Measurements from ENCODE around the gene DYNC1I1.

DNA sequence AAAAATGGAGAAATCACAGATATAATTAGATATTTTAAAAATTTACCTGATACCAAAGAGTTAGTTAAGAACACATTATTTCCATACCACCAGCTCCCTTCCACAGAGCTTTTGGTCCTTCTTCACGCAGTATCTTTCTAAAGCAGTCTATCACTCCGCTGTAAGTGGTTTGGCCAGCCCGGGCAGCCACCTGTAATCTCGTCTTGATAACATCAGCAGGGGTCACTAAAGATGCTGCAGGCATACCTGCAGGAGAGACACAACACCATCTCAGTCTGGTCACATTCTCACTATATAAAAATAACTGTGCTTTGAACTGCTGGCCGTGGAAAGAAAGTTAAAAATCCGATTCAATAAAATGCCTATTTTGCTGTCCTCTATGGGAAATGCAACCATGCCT lies 349.4 kb downstream of the DYNC1I1 start:
- TF ChIP-seq, protein P1, sequence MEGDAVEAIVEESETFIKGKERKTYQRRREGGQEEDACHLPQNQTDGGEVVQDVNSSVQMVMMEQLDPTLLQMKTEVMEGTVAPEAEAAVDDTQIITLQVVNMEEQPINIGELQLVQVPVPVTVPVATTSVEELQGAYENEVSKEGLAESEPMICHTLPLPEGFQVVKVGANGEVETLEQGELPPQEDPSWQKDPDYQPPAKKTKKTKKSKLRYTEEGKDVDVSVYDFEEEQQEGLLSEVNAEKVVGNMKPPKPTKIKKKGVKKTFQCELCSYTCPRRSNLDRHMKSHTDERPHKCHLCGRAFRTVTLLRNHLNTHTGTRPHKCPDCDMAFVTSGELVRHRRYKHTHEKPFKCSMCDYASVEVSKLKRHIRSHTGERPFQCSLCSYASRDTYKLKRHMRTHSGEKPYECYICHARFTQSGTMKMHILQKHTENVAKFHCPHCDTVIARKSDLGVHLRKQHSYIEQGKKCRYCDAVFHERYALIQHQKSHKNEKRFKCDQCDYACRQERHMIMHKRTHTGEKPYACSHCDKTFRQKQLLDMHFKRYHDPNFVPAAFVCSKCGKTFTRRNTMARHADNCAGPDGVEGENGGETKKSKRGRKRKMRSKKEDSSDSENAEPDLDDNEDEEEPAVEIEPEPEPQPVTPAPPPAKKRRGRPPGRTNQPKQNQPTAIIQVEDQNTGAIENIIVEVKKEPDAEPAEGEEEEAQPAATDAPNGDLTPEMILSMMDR (IDR thresholded peaks at IDR 0.05), result no peak
- TF ChIP-seq POLR2A (IDR thresholded peaks at IDR 0.05), result no peak
